Activated CD4-positive, alpha-beta T cell treated with anti-CD3 and anti-CD28 coated beads, Interleukin-2, Interleukin-4, amounts not matched to agents 100 ng/mL and 50 ng/mL, durations not matched to agents 16 hours and 8 hours (primary cell): Measurements from ENCODE around the gene WDR4.
A peak's percentile ranks its signal among the peaks of the same experiment; 100 is the strongest.
"Not testable (repeated sequence)": the region's sequence is repeated elsewhere in the genome, so short reads cannot be mapped to it uniquely, and the experiment has no call there.

Experiments used
- DNase-seq: peaks from one replicate; pipeline ENCODE4 v3.0.0-alpha.2; 2020; ENCODE audit warnings: low spot score

WDR4 gene

DNA sequence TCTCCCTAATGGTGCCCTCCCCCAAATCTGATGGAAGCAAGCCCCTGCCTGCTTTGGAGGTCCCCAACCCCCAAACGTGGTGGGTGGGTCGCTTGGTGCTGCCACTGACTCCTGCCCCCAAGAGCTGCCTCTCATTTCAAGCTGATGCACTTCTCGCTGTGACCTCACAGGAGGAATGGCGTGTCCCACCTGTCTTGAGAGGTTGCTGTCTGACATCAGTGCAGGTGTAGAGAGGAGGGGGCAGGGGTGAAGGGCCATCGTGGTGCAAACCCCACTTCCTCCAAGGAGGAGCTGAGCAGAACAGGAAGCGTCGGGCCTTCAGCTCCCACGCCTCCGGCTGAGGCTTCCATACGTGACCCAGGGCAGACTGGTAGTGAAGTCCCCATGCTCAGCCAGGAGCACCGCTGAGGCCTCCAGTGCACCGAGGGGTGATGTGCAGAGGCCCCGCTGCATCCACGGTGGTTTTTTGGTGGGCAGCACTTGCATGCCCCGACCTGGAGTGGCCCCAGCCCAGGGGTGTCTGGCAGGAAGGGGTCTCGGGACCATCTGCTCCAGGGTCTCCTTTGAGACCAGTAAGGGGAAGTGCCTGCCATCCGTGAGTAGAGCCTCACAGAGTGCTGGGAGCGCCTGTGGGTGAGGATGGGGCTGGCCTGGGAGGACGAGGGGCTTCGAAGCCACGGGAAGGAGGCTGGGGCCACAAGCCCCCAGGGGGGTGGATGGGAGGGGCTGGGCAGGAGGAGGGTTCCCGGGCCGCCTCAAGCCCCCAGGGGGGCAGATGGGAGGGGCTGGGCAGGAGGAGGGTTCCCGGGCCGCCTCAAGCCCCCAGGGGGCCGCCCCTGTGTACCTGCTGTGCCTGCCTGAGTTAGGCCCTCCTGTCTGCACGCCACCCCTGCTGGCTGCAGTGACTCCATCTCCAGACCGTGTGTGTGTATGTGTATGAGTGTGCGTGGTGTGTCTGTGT, 39.8 kb downstream of the WDR4 start:
- no peak for DNase-seq

GRCh38 chr21:42838212-42838690, 41.1 kb downstream of the WDR4 start:
- not testable (repeated sequence) for DNase-seq

DNA sequence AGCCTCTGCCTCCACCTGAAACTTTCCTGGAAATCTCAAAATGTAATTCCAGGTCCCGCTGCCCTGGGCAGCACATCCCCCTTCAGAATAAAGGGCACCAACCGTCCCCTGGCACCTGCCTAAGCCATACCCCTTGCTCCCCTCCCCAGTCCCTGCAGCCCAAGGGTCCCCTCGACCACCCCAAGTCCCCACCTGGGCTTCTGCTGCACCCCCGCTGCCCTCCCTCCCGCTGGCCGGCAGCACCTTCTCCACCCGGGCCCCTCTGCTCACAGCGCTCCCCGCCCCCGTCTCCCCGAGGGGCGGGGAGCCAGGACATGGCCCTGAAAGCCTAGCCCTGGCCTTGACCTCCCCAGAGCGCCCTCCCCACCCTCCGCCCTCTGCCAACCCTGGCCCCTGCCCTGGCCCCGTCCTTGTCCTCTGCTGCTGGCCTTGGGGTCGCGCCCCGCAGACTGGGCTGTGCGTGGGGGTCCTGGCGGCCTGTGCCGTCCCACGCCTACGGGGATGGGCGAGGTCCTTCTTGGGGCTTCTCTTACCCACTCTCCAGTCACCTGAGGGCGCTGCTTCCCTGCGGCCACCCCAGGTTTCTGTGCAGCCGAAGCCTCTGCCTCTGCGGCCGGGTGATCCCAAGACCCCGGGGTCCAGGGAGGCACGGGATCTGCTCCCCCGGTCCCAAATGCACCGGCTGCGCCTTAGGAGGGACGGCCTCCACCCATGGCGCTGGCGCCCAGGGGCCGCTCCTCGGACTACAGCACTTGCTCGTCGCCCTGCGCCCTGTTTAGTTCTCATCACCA, 41.7 kb downstream of the WDR4 start:
- DNase-seq = no peak

DNA sequence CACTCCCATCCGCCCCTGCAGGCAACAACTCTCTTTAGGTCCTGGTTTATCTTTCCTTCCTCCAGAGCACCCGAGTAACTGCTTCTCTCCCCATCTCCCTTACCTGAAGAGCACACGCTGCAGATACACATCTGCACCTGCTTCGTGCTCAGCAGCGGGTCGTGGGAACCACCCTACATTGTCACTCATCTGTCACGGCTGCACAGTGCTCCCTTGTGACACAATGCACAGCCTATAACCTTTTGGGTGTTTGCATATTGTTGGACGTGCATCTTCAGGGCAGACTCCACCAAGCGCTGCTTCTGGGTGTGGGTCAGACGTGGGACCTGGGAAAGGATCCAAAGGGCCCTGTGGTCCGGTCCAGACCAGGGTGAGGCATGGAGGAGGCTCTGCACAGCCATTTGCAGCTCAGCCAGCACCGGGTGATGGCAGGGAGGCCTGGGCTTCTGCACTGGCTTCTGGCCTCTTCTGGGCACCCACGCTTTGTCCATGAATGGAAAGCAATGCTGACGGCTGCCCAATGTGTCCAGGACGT, 42.5 kb downstream of the WDR4 start:
- no peak for DNase-seq

DNA sequence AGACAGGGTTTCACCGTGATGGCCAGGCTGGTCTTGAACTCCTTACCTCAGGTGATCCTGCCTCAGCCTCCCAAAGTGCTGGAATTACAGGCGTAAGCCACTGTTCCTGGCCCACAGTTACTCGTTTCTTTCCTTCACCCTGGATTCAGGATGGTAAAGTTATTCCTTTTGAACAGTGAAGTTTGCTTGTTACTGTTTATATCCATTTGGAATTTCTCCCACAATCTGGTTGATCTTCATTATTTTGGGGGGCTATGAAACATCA, 43.0 kb downstream of the WDR4 start:
- DNase-seq = no peak

- DNase-seq = no peak
Measured at GRCh38 chr21:42835611-42836401, 43.5 kb downstream of the WDR4 start.

GRCh38 chr21:42835211-42835610, 44.1 kb downstream of the WDR4 start:
- no peak for DNase-seq

DNA sequence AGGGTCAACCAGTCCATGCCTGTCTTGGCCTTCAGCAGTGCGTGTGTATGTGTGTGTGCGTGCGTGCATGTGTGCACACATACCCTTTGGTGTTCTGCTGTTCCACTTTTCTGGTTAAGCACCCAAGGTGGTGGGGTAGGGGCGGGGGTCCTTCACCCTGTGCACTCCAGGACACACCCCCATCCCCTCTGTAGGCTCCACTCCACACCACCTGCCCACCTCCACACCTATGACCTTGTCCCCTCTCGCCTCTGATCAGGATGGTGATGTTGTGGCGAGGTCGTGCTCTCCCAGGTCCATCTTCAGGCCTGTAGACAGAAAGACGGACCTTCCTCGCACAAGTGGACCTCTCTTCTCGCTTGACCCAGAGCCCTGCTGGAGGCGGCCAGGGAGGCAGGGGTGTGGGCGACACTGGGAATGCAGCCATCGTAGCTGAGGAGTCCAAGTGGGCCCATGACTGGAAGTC, 44.6 kb downstream of the WDR4 start:
- no peak for DNase-seq

DNA sequence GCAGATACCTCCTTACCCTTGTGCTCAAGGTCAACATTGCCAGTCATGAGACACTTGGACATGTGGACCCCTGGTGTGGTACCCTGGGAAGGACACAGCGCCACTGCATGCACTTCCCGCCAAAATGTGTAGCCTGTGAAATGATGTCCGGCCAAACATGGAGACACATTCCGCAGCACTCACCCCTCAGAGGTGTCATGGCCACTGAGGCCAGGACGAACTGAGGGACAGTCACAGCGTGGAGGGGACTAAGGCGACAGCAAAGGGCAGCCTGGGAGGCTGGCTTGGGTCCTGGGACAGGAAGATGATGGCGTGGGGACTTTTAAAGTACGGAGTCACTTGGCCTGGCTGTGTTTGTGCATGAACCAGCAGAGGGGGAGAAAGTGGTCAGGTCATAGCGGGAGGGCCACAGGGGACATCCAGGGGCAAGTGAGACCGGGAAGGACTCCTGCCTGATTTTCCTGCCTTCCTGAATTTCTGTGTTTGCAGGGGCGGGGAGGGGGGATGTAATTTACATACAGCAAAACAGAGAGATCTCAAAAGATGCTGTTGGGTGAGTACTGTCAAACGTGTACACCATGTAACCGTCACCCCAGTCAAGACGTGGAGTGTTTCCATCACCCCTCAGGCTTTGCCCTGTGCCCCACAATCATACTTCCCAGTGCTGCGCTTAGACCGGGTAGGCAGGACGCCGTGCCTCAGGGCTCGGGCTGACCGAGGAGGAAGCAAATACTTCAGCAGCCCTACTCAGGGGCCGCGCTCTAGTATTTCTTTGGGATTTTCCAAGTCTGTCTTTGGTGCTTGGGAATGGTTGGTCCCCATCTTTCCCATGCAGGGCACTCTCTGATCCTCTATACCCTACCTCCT, 45.2 kb downstream of the WDR4 start:
- DNase-seq = no peak

DNA sequence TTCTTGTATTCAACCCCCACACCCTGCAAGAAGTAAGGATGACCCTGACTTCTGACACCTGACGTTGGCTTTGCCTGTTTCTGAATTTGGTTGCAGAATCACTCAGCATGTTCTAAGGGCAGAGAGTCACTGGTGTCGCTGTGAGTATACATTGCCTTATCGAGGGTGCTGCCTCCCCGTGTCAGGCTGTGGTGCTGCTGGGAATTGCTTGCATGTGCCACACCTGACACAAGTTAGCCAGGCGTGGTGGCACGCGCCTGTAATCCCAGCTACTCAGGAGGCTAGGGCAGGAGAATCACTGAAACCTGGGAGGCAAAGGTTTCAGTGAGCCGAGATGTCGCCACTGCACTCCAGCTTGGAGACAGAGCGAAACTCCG, 45.9 kb downstream of the WDR4 start:
- peak; percentile 63 for DNase-seq

GRCh38 chr21:42832321-42832630, 47.1 kb downstream of the WDR4 start:
- not testable (repeated sequence) for DNase-seq

GRCh38 chr21:42830456-42831455, 48.6 kb downstream of the WDR4 start:
- DNase-seq = no peak

GRCh38 chr21:42829954-42830353, 49.4 kb downstream of the WDR4 start:
- no peak for DNase-seq

- no peak for DNase-seq
Measured at GRCh38 chr21:42829417-42829816, 49.9 kb downstream of the WDR4 start.

DNA sequence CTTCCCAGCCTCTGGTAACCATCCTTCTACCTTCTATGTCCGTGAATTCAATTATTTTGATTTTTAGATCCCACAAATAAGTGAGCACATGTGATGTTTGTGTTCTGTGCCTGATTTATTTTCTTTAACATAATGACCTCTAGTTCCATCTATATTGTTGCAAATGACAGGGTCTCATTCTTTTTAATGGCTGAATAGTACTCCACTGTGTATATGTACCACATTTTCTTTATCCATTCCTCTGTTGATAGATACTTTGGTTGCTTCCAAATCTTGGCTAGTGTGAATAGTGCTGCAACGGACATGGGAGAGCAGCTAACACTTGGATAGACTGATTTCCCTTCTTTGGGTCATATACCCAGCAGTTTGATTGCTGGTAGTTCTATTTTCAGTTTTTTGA, 51.8 kb downstream of the WDR4 start:
- no peak for DNase-seq

DNA sequence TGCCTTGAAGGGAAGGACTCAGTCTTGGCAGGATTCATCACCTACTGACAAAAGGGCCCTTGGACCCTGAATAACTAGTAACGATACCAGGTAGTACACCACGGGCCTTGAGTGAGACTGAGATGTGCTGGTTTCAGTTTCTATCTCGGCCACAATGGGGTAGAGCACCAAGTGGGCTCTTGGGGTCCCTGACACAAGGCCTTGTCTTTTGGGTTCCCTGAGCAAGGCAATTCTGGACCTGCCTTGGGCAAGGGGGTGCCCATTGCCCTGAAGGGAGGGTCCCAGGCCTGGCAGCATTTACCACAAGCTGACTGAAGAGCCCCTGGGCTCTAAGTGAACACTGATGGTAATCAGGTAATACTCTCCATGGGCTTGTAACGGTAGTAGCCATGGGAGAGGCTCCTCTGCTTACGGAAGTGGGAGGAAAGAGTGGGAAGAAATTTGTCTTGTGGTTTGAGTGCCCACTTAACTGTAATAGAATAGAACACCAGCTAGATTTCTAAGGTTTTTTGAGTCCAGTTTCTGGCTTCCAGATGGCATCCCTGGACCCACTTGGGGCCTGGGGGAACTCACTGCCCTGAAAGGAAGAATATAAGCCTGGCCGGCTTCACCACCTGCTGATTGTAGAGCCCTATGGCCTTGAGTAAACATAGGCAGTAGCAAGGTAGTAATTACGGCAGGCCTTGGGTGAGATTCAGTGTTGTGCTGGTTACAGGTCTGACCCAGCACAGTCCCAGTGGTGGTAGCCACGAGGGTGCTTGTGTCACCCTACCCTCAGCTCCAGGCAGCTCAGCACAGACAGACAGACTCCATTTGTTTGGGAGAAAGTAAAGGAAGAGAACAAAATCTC, 58.5 kb downstream of the WDR4 start:
- DNase-seq = no peak

DNA sequence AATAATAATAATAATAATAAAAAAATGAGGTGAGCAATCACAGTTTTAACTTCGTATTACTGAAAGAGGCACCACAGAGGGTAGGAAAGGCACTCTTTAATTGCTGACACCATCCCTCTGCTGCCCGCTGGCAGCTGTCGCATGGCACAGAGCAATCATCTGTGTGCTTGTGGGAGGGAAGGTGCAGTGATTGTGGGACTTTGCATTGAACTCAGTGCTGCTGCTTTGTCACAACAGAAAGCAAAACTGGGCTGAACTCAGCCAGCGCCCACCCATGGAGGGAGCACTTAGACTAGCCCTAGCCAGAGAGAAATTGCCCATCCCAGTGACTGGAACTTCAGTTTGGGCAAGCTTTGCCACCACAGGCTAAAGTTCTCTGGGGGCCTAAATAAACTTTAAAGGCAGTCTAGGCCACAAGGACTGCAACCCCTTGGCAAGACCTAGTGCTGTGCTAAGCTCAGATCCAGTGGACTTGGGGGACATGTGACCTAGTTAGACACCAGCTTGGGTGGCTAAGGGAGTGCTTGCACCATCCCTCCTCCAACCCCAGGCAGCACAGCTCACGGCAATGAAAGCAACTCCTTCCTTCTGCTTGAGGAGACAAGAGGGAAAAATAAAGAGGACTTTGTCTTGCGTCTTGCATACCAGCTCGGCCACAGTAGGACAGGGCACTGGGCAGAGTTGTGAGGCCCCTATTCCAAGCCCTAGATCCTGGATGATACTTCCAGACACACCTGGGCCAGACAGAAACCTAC, 59.3 kb downstream of the WDR4 start:
- DNase-seq = no peak

DNA sequence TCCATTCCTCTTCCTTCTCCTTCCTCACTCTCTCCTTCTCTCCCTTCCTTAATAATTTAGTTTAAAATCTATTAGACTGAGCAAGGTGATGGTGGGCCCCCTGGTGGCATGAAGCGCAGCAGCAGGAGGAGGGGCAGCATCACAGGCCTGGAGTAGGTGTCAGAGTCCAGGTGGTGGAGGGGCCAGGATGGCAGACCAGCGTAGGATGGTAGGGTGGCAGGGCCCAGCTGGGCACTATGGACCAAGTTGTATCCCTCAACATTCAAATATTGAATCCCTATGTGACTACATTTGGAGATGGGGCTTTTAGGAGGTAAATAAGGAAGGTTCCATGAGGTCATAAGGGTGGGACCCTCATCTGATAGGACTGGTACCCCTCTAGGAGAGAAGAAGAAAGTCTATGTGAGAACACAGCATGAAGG, 61.0 kb downstream of the WDR4 start:
- peak; percentile 55 for DNase-seq
